Left renal cortex interstitium (tissue), 4 donors: ENCODE results near the gene WNT9A. TPM values are rescaled to one million over a fixed set of nuclear protein-coding genes. Genes with fewer than 3 reads are reported as not detected.
"Not testable (repeated sequence)": the region's sequence is repeated elsewhere in the genome, so short reads cannot be mapped to it uniquely, and the experiment has no call there.

Experiments used
- DNase-seq, 4 donors: peaks; one replicate each; pipeline ENCODE4 v3.0.0-alpha.2; 2013; ENCODE audit warnings: low read depth in 4 of 4, low spot score in 2 of 4, missing footprints in 1 of 4
- polyA plus RNA-seq, 4 donors: library from polyadenylated mRNA; unstranded; fragments of 120-200 nt; gene quantifications; one replicate each; pipeline ENCODE4 v1.2.1, GENCODE V29; 2013; ENCODE audit not compliant: insufficient read length in 4 of 4

WNT9A gene
- polyA plus RNA-seq, 4 donors, result 1.3 to 1.8 (median 1.6) TPM

GRCh38 chr1:227913764-227914721 lies 33.7 kb downstream of the WNT9A start:
- DNase-seq, result peak in 1 of 4 donors; percentile 38

GRCh38 chr1:227913396-227913763 lies 34.4 kb downstream of the WNT9A start:
- DNase-seq, result no peak

GRCh38 chr1:227912866-227913265 lies 34.9 kb downstream of the WNT9A start:
- no peak for DNase-seq

GRCh38 chr1:227911376-227911775 lies 36.4 kb downstream of the WNT9A start:
- DNase-seq, result no peak

- DNase-seq, result no peak
Measured at GRCh38 chr1:227910511-227911153, 37.1 kb downstream of the WNT9A start.

- not testable (repeated sequence) for DNase-seq
Measured at GRCh38 chr1:227909923-227910328, 37.8 kb downstream of the WNT9A start.

- no peak for DNase-seq
Measured at GRCh38 chr1:227909188-227909587, 38.5 kb downstream of the WNT9A start.

- DNase-seq, result no peak
Measured at GRCh38 chr1:227908359-227908758, 39.4 kb downstream of the WNT9A start.

- no peak for DNase-seq
Measured at GRCh38 chr1:227907439-227908015, 40.2 kb downstream of the WNT9A start.

- DNase-seq, result no peak
Measured at GRCh38 chr1:227906550-227907071, 41.1 kb downstream of the WNT9A start.

GRCh38 chr1:227905573-227906487 lies 41.9 kb downstream of the WNT9A start:
- no peak for DNase-seq

- no peak for DNase-seq
Measured at GRCh38 chr1:227904541-227905335, 43.0 kb downstream of the WNT9A start.

GRCh38 chr1:227903614-227904501 lies 43.9 kb downstream of the WNT9A start:
- DNase-seq, result no peak

- no peak for DNase-seq
Measured at GRCh38 chr1:227903061-227903521, 44.6 kb downstream of the WNT9A start.

GRCh38 chr1:227902641-227902990 lies 45.1 kb downstream of the WNT9A start:
- no peak for DNase-seq

- DNase-seq, result no peak
Measured at GRCh38 chr1:227901906-227902640, 45.7 kb downstream of the WNT9A start.

- DNase-seq, result no peak
Measured at GRCh38 chr1:227901239-227901905, 46.4 kb downstream of the WNT9A start.
